ENCODE data around the gene MCM6.

DNA sequence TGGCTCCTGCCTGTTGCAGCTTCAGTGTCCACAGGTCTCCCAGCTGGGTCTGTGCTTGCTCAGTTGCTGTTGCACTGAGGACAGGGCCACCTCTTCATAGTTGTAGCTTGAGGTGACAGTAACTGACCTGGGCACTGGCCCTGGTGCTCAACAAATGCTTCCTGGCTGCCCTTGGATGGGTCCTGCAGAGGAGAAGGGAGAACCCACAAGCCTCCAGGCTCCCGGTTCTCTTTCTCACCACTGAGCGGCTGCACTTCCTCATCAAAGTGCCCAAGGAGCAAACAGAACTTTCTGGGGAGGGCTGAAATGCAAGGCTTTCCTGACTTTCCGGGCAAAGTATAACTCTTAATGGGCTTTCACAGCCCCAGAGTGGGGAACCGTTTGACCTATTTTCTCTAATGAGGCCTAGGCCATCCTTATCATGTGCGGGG is 78.0 kb downstream of the MCM6 start:
- TF ChIP-seq, protein P1, sequence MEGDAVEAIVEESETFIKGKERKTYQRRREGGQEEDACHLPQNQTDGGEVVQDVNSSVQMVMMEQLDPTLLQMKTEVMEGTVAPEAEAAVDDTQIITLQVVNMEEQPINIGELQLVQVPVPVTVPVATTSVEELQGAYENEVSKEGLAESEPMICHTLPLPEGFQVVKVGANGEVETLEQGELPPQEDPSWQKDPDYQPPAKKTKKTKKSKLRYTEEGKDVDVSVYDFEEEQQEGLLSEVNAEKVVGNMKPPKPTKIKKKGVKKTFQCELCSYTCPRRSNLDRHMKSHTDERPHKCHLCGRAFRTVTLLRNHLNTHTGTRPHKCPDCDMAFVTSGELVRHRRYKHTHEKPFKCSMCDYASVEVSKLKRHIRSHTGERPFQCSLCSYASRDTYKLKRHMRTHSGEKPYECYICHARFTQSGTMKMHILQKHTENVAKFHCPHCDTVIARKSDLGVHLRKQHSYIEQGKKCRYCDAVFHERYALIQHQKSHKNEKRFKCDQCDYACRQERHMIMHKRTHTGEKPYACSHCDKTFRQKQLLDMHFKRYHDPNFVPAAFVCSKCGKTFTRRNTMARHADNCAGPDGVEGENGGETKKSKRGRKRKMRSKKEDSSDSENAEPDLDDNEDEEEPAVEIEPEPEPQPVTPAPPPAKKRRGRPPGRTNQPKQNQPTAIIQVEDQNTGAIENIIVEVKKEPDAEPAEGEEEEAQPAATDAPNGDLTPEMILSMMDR (IDR thresholded peaks at IDR 0.05) = no peak
- no peak for TF ChIP-seq ZFX (IDR thresholded peaks at IDR 0.05; ENCODE audit: borderline replicate concordance)

Measured in 22Rv1 (cell line).